Astrocyte of the cerebellum (primary cell): ENCODE results near the gene UBL3.

Experiments used
- DNase-seq: peaks from one replicate; pipeline ENCODE4 v3.0.0-alpha.2; 2011; ENCODE audit warnings: low read depth
- H3K4me3 ChIP-seq: 2 replicates; pipeline ENCODE4 v1.5.1; 2011; ENCODE audit warnings: mild to moderate bottlenecking, low read depth, low read length, moderate library complexity
- CTCF ChIP-seq: IDR thresholded peaks from 2 replicates; pipeline ENCODE4 v1.5.1; 2012; ENCODE audit warnings: low read length, low read depth, moderate library complexity, mild to moderate bottlenecking; ENCODE audit errors: missing control alignments
- in situ Hi-C: cut with HindIII; loops from 2 replicates; pipeline ENCODE4 v1.10.0; 2017; ENCODE audit warnings: low sequenced_read_pairs

The UBL3 gene

GRCh38 chr13:29761815-29762214 is 88.6 kb downstream of the UBL3 start:
- no peak overlapping the region for H3K4me3 ChIP-seq
- no peak for TF ChIP-seq CTCF
- in situ Hi-C loops = no loop called here
- no peak for DNase-seq

- in situ Hi-C loops = no loop called here
Observed at GRCh38 chr13:29761160-29761559, 89.3 kb downstream of the UBL3 start.

DNA sequence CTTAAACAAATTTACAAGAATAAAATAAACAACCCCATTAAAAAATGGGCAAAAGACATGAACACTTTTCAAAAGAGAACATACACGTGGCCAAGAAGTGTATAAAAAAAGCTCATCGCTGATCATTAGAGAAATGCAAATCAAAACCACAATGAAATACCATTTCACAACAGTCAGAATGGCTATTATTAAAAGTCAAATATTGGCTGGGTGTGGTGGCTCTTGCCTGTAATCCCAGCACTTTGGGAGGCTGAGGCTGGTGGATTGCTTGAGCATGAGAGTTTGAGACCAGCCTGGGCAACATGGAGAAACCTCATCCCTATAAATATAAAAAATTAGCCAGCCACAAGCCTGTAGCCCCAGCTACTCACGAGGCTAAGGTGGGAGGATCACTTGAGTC is 89.9 kb downstream of the UBL3 start:
- H3K4me3 ChIP-seq = no peak overlapping the region
- in situ Hi-C loops = no loop called here
- no peak for TF ChIP-seq CTCF
- DNase-seq = no peak

More at GRCh38 chr13:29761160-29761559, 89.3 kb downstream of the UBL3 start:
- no peak for TF ChIP-seq CTCF
- DNase-seq = no peak
- no peak overlapping the region for H3K4me3 ChIP-seq

GRCh38 chr13:29758531-29759114 is 91.8 kb downstream of the UBL3 start:
- H3K4me3 ChIP-seq = no peak overlapping the region
- in situ Hi-C loops = loop anchor here (10.0 kb wide), 1 partner anchor 356 kb away; no protein-coding TSS in a partner anchor
- no peak for TF ChIP-seq CTCF
- no peak for DNase-seq

GRCh38 chr13:29756506-29756905 is 93.9 kb downstream of the UBL3 start:
- DNase-seq = no peak
- H3K4me3 ChIP-seq = no peak overlapping the region
- no peak for TF ChIP-seq CTCF
- in situ Hi-C loops = loop anchor here (10.0 kb wide), 1 partner anchor 358 kb away; no protein-coding TSS in a partner anchor

GRCh38 chr13:29754473-29754806 is 96.0 kb downstream of the UBL3 start:
- TF ChIP-seq CTCF = no peak
- H3K4me3 ChIP-seq = no peak overlapping the region
- no peak for DNase-seq
- in situ Hi-C loops = loop anchor here (10.0 kb wide), 1 partner anchor 360 kb away; no protein-coding TSS in a partner anchor
